GM13976 (cell line): ENCODE data around the gene PGAM5.

Experiments
- DNase-seq: peaks from one replicate; pipeline ENCODE4 v3.0.0; 2012; ENCODE audit warnings: low spot score
- in situ Hi-C: fragments of 300-500 bp; cut with MboI; formaldehyde crosslinking; loops from one replicate; pipeline ENCODE4 v1.12.0; 2022; ENCODE audit warnings: low sequenced_read_pairs, mixed read lengths, inconsistent platforms; ENCODE audit not compliant: unreplicated experiment
- TF ChIP-seq, protein P1 (sequence below): IDR thresholded peaks from 2 replicates; pipeline ENCODE4 v1.5.1; 2012; ENCODE audit warnings: borderline replicate concordance, mild to moderate bottlenecking; ENCODE audit not compliant: insufficient read depth; ENCODE audit errors: extremely low read depth, missing control alignments, control extremely low read depth

Gene PGAM5

DNA sequence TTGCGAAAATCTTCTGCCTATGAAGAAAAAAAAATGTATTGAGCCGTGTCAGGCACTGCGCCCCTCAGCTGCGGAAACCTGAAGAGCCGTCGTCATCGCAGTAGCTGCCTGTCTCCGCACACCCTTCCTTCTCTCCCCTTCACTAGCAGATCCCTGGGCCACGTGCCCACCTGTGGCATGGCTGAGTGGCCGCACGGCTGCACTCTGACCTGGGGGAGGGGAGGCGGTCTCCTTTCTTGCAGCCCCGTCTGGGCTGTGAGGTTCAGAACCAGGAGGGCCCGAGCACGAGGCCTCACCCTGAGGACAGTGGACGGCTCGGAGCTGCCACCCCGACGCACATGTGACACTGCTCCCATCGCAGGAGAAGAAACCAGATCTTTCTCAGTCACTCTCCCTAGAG, 24.9 kb downstream of the PGAM5 start:
- in situ Hi-C loops: no loop called here
- TF ChIP-seq, protein P1, sequence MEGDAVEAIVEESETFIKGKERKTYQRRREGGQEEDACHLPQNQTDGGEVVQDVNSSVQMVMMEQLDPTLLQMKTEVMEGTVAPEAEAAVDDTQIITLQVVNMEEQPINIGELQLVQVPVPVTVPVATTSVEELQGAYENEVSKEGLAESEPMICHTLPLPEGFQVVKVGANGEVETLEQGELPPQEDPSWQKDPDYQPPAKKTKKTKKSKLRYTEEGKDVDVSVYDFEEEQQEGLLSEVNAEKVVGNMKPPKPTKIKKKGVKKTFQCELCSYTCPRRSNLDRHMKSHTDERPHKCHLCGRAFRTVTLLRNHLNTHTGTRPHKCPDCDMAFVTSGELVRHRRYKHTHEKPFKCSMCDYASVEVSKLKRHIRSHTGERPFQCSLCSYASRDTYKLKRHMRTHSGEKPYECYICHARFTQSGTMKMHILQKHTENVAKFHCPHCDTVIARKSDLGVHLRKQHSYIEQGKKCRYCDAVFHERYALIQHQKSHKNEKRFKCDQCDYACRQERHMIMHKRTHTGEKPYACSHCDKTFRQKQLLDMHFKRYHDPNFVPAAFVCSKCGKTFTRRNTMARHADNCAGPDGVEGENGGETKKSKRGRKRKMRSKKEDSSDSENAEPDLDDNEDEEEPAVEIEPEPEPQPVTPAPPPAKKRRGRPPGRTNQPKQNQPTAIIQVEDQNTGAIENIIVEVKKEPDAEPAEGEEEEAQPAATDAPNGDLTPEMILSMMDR: no peak
- no peak for DNase-seq

DNA sequence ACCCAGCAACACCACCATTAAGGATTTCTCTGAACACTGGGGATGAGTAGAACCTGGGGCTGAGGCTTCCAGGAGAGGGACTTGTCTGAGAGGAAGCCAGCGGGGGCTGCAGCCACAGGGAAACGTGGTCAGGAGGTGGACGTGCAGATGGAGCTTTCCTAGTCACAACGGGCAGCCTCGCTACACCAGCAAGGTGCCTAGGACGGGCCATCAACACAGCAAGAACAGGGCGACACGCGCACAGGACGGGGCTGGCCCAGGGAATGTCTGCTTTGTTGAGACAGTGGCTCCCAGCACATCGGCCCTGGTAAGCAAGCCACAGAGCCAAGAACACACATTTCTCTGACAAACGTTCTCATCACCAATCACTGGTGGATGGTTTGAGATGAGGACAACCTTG, 25.7 kb downstream of the PGAM5 start:
- in situ Hi-C loops: no loop called here
- no peak for DNase-seq
- TF ChIP-seq, protein P1: no peak

DNA sequence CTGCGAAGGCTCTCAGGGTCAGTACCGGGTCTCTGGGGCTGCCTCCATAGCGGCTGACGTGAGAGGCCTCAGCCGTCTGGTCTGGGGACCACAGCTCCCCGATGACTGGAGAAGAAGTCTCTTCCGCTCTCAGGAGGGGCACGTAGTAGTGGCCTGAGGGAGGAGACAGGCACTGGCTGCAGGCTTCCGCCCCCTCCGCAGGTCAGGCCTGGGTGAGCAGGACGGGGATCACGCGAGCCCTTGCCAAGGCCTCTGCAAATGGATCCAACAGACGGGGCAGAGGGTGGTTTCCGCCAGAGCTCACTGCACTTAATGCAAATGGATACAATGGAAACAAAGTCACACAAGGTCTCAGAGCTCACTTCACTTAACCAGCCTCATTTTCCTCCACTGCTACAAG, 26.3 kb downstream of the PGAM5 start:
- DNase-seq: no peak
- TF ChIP-seq, protein P1: no peak
- in situ Hi-C loops: no loop called here

DNA sequence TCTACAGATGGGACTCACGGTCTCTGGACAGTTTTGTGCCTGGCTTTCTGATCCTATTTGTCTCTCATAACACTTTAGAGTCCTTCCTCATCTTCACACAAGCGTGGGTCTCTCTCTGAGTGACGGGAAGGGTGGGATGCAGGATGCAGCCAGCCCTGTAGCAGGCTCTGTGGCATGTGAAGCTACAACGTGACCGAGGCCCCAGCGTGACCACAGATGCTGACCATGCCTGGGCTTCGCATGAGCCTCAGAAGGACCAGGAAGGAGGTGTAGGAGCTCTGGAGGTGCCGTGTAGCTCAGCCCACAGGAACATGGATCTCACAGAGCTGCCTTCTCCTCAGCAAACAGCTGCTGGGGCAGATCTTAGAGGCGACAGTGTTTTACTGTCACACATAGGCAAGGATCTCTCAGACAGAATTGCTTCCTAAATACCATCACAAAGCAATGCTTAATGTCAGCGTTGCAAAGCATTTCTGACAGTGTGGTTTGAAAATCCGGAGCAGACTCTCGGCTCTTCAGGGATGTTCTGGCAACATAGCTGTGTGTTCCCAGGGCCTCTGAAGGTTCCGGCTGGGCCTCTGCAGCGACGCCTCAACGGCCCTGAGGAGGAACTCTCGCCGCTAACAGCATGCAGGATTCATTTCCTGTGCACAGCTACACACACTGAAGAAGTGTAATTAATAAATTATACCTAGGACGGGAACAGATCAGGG, 29.1 kb downstream of the PGAM5 start:
- no peak for DNase-seq
- TF ChIP-seq, protein P1: no peak
- in situ Hi-C loops: no loop called here

DNA sequence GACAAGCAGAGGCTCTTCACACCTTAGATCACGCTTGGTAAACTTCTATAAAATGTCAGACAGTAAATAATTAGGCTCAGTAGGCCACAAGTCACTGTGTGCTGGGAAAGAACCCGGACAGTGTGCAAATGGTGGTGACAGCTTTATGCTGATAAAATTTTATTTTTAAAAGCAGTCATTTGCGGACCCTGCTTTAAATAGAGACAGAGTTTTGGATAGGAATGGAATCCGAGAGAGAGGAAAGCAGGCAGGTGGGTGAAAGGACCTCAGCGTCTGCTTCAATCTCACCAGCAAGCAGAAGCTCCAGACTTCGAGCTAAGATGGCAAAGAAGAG, 29.6 kb downstream of the PGAM5 start:
- in situ Hi-C loops: no loop called here
- DNase-seq: no peak
- TF ChIP-seq, protein P1: no peak

DNA sequence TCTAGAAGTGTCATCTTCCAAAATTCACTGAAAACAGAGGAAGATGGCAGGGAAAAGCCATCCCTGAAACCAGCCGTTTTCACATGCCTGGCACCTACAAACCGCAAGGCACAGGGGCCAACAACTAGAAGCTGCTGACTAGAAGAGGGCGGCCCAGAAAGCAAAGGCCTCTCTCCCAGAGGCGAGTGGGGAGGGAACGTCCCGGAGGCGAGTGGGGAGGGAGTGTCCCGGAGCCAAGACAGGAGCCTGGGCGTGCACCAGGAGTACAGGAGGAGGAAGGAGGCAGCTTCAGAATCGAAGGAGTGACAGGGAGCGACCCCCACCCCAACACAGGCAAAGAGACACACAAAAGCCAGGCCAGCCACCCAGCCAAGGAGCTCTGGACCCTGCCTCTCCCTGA, 30.0 kb downstream of the PGAM5 start:
- TF ChIP-seq, protein P1: no peak
- in situ Hi-C loops: no loop called here

More for the DNA sequence above, 30.0 kb downstream of the PGAM5 start:
- no peak for DNase-seq
